ENCODE data around the gene CPNE4.

DNA sequence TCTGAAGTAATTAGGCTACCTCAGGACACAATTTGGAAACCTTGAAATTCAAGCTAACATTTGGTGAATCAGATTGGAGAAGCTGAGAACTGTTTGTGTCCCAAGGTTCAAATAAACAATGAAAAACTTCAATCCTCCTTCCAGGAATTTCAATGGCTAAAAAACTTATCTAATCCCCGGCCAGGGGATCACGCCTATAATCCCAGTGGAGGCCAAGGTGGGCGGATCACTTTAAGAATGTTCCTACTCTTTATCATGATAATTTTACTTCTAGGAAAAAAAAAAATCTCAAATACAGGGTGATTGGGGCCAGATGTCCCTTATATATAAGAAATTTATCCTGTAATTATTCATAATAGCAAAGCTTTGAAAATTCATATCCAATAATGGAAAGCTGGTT is 139.0 kb downstream of the CPNE4 start:
- TF ChIP-seq, protein P1, sequence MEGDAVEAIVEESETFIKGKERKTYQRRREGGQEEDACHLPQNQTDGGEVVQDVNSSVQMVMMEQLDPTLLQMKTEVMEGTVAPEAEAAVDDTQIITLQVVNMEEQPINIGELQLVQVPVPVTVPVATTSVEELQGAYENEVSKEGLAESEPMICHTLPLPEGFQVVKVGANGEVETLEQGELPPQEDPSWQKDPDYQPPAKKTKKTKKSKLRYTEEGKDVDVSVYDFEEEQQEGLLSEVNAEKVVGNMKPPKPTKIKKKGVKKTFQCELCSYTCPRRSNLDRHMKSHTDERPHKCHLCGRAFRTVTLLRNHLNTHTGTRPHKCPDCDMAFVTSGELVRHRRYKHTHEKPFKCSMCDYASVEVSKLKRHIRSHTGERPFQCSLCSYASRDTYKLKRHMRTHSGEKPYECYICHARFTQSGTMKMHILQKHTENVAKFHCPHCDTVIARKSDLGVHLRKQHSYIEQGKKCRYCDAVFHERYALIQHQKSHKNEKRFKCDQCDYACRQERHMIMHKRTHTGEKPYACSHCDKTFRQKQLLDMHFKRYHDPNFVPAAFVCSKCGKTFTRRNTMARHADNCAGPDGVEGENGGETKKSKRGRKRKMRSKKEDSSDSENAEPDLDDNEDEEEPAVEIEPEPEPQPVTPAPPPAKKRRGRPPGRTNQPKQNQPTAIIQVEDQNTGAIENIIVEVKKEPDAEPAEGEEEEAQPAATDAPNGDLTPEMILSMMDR (IDR thresholded peaks at IDR 0.05), result no peak
- TF ChIP-seq POLR2A (IDR thresholded peaks at IDR 0.05), result no peak

Measured in body of pancreas (tissue), 4 donors.